HUES6 (cell line): ENCODE data around the gene ESRRA.

Source experiments
- H3K27ac ChIP-seq: 2 replicates; pipeline ENCODE4 v1.7.0; 2013; ENCODE audit warnings: low read depth, mild to moderate bottlenecking, low read length, inconsistent platforms
- H3K27me3 ChIP-seq: 2 replicates; pipeline ENCODE4 v1.6.1; 2013; ENCODE audit warnings: low read length; ENCODE audit not compliant: control insufficient read depth, insufficient read depth
- H3K36me3 ChIP-seq: 2 replicates; pipeline ENCODE4 v1.6.1; 2013; ENCODE audit warnings: low read length; ENCODE audit not compliant: control insufficient read depth, insufficient read depth
- H3K4me1 ChIP-seq: 2 replicates; pipeline ENCODE4 v1.6.1; 2013; ENCODE audit warnings: low read length; ENCODE audit not compliant: control insufficient read depth, insufficient read depth
- H3K4me3 ChIP-seq: 2 replicates; pipeline ENCODE4 v1.5.1; 2013; ENCODE audit warnings: low read depth, low read length
- H3K9ac ChIP-seq: one replicate; pipeline ENCODE4 v1.6.1; 2013; ENCODE audit warnings: mild to moderate bottlenecking, low read length
- H3K9me3 ChIP-seq: 2 replicates; pipeline ENCODE4 v1.6.1; 2013; ENCODE audit warnings: low read depth, low read length; ENCODE audit not compliant: control insufficient read depth, insufficient read depth

The ESRRA gene

GRCh38 chr11:64349025-64349387 is 43.7 kb downstream of the ESRRA start:
- Histone ChIP-seq H3K4me1 (peaks cover 7% of the 10 kb centered on the region; the same call in 1 of the 2 replicates), H3K27ac (no peak overlapping the region), H3K36me3 (no peaks in the 10 kb centered on the region), H3K9me3 (no peaks in the 10 kb centered on the region), H3K9ac (no peak overlapping the region), H3K4me3 (no peak overlapping the region), H3K27me3 (no peaks in the 10 kb centered on the region)

GRCh38 chr11:64349404-64349803 is 44.1 kb downstream of the ESRRA start:
- Histone ChIP-seq H3K27me3 (no peaks in the 10 kb centered on the region), H3K4me1 (peaks cover 7% of the 10 kb centered on the region; the same call in 1 of the 2 replicates), H3K27ac (no peak overlapping the region), H3K4me3 (no peak overlapping the region), H3K36me3 (no peaks in the 10 kb centered on the region), H3K9ac (no peak overlapping the region), H3K9me3 (no peaks in the 10 kb centered on the region)

GRCh38 chr11:64351136-64351631 is 45.9 kb downstream of the ESRRA start:
- H3K4me1 ChIP-seq: peaks cover 13% of the 10 kb centered on the region
- no peak overlapping the region for H3K9ac ChIP-seq
- no peaks in the 10 kb centered on the region for H3K36me3 ChIP-seq
- no peaks in the 10 kb centered on the region for H3K9me3 ChIP-seq
- H3K27me3 ChIP-seq: no peaks in the 10 kb centered on the region
- H3K27ac ChIP-seq: no peak overlapping the region
- H3K4me3 ChIP-seq: no peak overlapping the region

GRCh38 chr11:64352099-64352994 is 47.0 kb downstream of the ESRRA start:
- H3K4me1 ChIP-seq: peaks cover 20% of the 10 kb centered on the region

GRCh38 chr11:64352995-64353714 is 47.8 kb downstream of the ESRRA start:
- Histone ChIP-seq H3K4me3 (no peak overlapping the region), H3K9me3 (no peaks in the 10 kb centered on the region), H3K9ac (no peak overlapping the region), H3K27ac (no peak overlapping the region), H3K36me3 (no peaks in the 10 kb centered on the region), H3K27me3 (no peaks in the 10 kb centered on the region), H3K4me1 (peaks cover 28% of the 10 kb centered on the region)

More at GRCh38 chr11:64352099-64352994, 47.0 kb downstream of the ESRRA start:
- no peak overlapping the region for H3K9ac ChIP-seq
- no peak overlapping the region for H3K4me3 ChIP-seq
- no peak overlapping the region for H3K27ac ChIP-seq
- no peaks in the 10 kb centered on the region for H3K36me3 ChIP-seq
- H3K9me3 ChIP-seq: no peaks in the 10 kb centered on the region
- no peaks in the 10 kb centered on the region for H3K27me3 ChIP-seq

- Histone ChIP-seq H3K9me3 (no peaks in the 10 kb centered on the region), H3K36me3 (no peaks in the 10 kb centered on the region), H3K4me3 (no peak overlapping the region), H3K4me1 (peaks cover 28% of the 10 kb centered on the region), H3K9ac (no peak overlapping the region), H3K27ac (no peak overlapping the region), H3K27me3 (no peaks in the 10 kb centered on the region)
Measured at GRCh38 chr11:64353715-64354506, 48.6 kb downstream of the ESRRA start.

- Histone ChIP-seq H3K36me3 (peaks cover 3% of the 10 kb centered on the region; the same call in 1 of the 2 replicates), H3K9me3 (no peaks in the 10 kb centered on the region), H3K4me1 (peaks cover 35% of the 10 kb centered on the region), H3K9ac (peak overlapping the region; percentile 54), H3K27me3 (no peaks in the 10 kb centered on the region), H3K4me3 (peak overlapping the region; percentile 29), H3K27ac (peak overlapping the region; percentile 26; the same call in 1 of the 2 replicates)
Measured at GRCh38 chr11:64355078-64355940, 50.0 kb downstream of the ESRRA start.

- no peak overlapping the region for H3K27ac ChIP-seq
- peaks cover 38% of the 10 kb centered on the region for H3K4me1 ChIP-seq
- no peaks in the 10 kb centered on the region for H3K27me3 ChIP-seq
- H3K4me3 ChIP-seq: no peak overlapping the region
- no peak overlapping the region for H3K9ac ChIP-seq
- H3K9me3 ChIP-seq: no peaks in the 10 kb centered on the region
- peaks cover 15% of the 10 kb centered on the region for H3K36me3 ChIP-seq
Measured at GRCh38 chr11:64356498-64357411, 51.4 kb downstream of the ESRRA start.

- Histone ChIP-seq H3K4me3 (no peak overlapping the region), H3K27me3 (no peaks in the 10 kb centered on the region), H3K9me3 (no peaks in the 10 kb centered on the region), H3K27ac (no peak overlapping the region), H3K4me1 (peaks cover 38% of the 10 kb centered on the region), H3K9ac (no peak overlapping the region), H3K36me3 (peaks cover 22% of the 10 kb centered on the region)
Measured at GRCh38 chr11:64357446-64357845, 52.1 kb downstream of the ESRRA start.
